Upper lobe of left lung (tissue), 6 donors: ENCODE data around the gene FBXL7. TPM values are rescaled to one million over a fixed set of nuclear protein-coding genes. Genes with fewer than 3 reads are reported as not detected.

Experiments used
- ATAC-seq, 2 donors: fragments of 200-7000 bp; cut with Tn5 transposase; one replicate each; pipeline ENCODE4 v1.9.1; 2022; ENCODE audit warnings: mild to moderate bottlenecking in 2 of 2, moderate library complexity in 2 of 2; ENCODE audit not compliant: low FRiP score in 2 of 2
- DNase-seq, 2 donors: peaks; one replicate each; pipeline ENCODE4 v3.0.0-alpha.2; 2019 to 2020
- H3K27ac ChIP-seq, 4 donors: fragments of 200-600 bp; sonication (generic); one replicate each; pipeline ENCODE4 v1.5.1; 2016 to 2019
- H3K27me3 ChIP-seq, 4 donors: fragments of 200-600 bp; sonication (generic); one replicate each; pipeline ENCODE4 v1.5.1; 2017 to 2019
- H3K36me3 ChIP-seq, 4 donors: fragments of 200-600 bp; sonication (generic); one replicate each; pipeline ENCODE4 v1.5.1; 2016 to 2019
- H3K4me1 ChIP-seq, 4 donors: fragments of 200-600 bp; sonication (generic); one replicate each; pipeline ENCODE4 v1.5.1; 2018 to 2019
- H3K4me3 ChIP-seq, 4 donors: fragments of 200-600 bp; sonication (generic); one replicate each; pipeline ENCODE4 v1.5.1; 2017 to 2019; ENCODE audit warnings: mild to moderate bottlenecking in 2 of 4, moderate library complexity in 1 of 4
- H3K9me3 ChIP-seq, 4 donors: fragments of 200-600 bp; sonication (generic); one replicate each; pipeline ENCODE4 v1.5.1; 2018 to 2019
- EP300 ChIP-seq, 4 donors: sonication (generic); formaldehyde crosslinking; IDR thresholded peaks; one replicate each; pipeline ENCODE4 v1.5.1; 2017; ENCODE audit warnings: antibody characterized with exemption in 4 of 4, control low read depth in 2 of 4
- POLR2A ChIP-seq, 4 donors: fragments of 450-650 bp; IDR thresholded peaks; one replicate each; pipeline ENCODE4 v1.5.1; 2016 to 2017; ENCODE audit warnings: antibody characterized with exemption in 4 of 4, mild to moderate bottlenecking in 2 of 4
- POLR2AphosphoS5 ChIP-seq, 2 donors: sonication (generic); formaldehyde crosslinking; IDR thresholded peaks; one replicate each; pipeline ENCODE4 v1.5.1; 2017; ENCODE audit warnings: antibody characterized with exemption in 2 of 2
- WGBS, 2 donors: methylation state at CpG; one replicate each; pipeline ENCODE4 v1.1.5; 2017 to 2018; 5-methylcytosine and 5-hydroxymethylcytosine counted together
- total RNA-seq, 6 donors: library from RNA; depleted of rRNA in 4 of 6; stranded (reverse); fragments of >200 nt in 4 of 6; gene quantifications; one replicate each; pipeline versions ENCODE4 v1.1.0 to v1.2.1, GENCODE V29; 2016 to 2021
- TF ChIP-seq, protein P1 (sequence below), 6 experiments: fragments of 450-650 bp in 4 of 6; fragments of 200-600 bp in 2 of 6; sonication (generic) in 2 of 6; IDR thresholded peaks; one replicate each; pipeline ENCODE4 v1.5.1; 2016 to 2019; ENCODE audit warnings: antibody characterized with exemption in 6 of 6
- donor health status: DM: no; HTN: no; CAD: no; lungs with moderate emphysema.
- donor health status: DM: no; HTN: yes; CAD: no; lungs with severe emphysema.

The FBXL7 gene
- total RNA-seq, 6 donors from 2014 or later = 4.9 to 13.6 (median 6.9) TPM

DNA sequence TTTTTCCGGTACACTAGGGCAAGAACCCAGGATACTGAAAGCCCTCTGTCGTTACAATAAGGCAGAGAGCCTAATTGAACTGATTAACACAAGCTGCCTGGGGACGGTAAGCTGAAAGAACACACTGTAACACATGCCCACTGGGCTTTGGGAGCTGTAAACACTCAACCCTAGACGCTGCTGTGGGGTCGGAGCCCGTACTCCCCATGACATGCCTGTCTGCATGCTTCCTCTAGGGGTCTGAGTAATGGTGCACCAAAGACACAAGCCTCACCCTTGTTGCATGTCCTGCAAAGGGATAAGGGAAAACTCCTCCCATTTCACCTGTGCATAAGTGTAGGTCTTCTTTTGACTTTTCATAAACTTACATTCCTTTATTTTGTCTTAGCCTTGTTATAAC, 194.0 kb downstream of the FBXL7 start:
- H3K36me3 ChIP-seq = no peaks in the 10 kb centered on the region
- no peak for DNase-seq
- peak in 1 of 2 donors; percentile 31 for ATAC-seq
- H3K27me3 ChIP-seq = no peaks in the 10 kb centered on the region
- peaks cover 7 to 15% (median 12%) of the 10 kb centered on the region in 4 donors for H3K4me1 ChIP-seq
- H3K4me3 ChIP-seq = no peak overlapping the region
- no peak overlapping the region for H3K27ac ChIP-seq
- H3K9me3 ChIP-seq = no peaks in the 10 kb centered on the region
- 86% methylated on average over 6 of the region's 6 CpGs for WGBS, 2 donors
- TF ChIP-seq POLR2AphosphoS5 (IDR thresholded peaks at IDR 0.05) (no peak), EP300 (IDR thresholded peaks at IDR 0.05) (no peak), POLR2A (IDR thresholded peaks at IDR 0.05) (no peak)
- TF ChIP-seq, protein P1, sequence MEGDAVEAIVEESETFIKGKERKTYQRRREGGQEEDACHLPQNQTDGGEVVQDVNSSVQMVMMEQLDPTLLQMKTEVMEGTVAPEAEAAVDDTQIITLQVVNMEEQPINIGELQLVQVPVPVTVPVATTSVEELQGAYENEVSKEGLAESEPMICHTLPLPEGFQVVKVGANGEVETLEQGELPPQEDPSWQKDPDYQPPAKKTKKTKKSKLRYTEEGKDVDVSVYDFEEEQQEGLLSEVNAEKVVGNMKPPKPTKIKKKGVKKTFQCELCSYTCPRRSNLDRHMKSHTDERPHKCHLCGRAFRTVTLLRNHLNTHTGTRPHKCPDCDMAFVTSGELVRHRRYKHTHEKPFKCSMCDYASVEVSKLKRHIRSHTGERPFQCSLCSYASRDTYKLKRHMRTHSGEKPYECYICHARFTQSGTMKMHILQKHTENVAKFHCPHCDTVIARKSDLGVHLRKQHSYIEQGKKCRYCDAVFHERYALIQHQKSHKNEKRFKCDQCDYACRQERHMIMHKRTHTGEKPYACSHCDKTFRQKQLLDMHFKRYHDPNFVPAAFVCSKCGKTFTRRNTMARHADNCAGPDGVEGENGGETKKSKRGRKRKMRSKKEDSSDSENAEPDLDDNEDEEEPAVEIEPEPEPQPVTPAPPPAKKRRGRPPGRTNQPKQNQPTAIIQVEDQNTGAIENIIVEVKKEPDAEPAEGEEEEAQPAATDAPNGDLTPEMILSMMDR (IDR thresholded peaks at IDR 0.05) = no peak

DNA sequence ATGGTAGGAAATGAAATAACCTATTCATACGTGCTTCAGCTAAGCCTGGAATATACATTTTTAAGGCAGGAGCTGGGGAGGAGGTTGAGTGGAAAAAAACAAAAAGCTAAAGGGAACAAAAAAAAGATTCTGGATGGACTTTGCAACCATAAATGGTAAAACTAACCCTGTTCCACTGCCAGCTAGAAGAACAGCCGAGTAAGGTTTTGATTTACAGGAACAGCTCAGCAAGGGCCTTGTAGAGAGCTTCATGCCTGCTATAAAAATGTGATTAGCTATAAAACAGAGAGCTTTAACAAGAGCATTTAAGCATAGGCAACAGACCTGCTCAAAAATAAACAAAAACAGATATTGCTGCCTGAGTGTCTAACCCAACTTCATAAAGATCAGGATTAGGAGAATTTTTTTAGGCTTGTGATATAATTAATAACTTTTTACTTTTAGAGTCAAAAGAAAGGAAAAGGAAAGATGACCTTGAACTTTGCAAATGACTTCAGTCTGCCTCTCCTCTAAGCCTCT, 194.8 kb downstream of the FBXL7 start:
- peak overlapping the region in 3 of 4 donors; percentile 7 to 44 (median 40) for H3K27ac ChIP-seq
- peaks cover 7 to 15% (median 12%) of the 10 kb centered on the region in 4 donors for H3K4me1 ChIP-seq
- no peaks in the 10 kb centered on the region for H3K36me3 ChIP-seq
- TF ChIP-seq, protein P1 (IDR thresholded peaks at IDR 0.05) = no peak
- TF ChIP-seq EP300 (IDR thresholded peaks at IDR 0.05) (no peak), POLR2A (IDR thresholded peaks at IDR 0.05) (no peak), POLR2AphosphoS5 (IDR thresholded peaks at IDR 0.05) (no peak)
- 43 to 55% methylated on average over 2 of the region's 2 CpGs for WGBS, 2 donors
- no peak overlapping the region for H3K4me3 ChIP-seq
- ATAC-seq = no peak
- no peaks in the 10 kb centered on the region for H3K27me3 ChIP-seq
- no peaks in the 10 kb centered on the region for H3K9me3 ChIP-seq
- DNase-seq = no peak

DNA sequence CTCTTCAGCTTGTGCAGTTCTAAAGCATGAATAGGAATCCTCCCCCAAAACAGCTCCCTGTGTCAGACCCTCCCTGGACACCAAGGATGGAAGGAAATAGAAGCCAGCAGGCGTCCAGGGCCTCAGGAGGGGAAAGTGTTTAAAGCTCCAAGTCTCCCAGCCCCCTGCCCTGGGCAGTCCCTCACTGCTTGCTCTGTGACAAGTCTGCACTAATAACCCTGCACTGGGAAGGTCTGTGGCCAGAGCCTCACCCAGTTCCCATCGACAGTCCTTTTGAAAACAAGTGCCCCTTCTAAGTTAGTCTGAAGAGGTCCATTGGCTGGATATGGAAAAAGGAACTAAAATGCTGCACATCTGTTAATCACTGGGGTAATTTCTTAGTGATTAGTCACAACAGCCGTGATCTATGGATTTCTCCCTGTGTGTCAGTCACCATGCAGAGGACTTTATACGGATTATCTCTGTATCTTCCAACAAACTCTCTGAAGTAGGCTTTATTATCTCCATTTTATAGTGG, 195.3 kb downstream of the FBXL7 start:
- ATAC-seq (peak; percentile 35 to 68), DNase-seq (peak in 1 of 2 donors; percentile 42)
- Histone ChIP-seq H3K9me3 (no peaks in the 10 kb centered on the region), H3K27ac (peak overlapping the region in 3 of 4 donors; percentile 7 to 44 (median 40)), H3K4me1 (peaks cover 7 to 15% (median 12%) of the 10 kb centered on the region in 4 donors), H3K4me3 (no peak overlapping the region), H3K36me3 (no peaks in the 10 kb centered on the region), H3K27me3 (no peaks in the 10 kb centered on the region)
- 36 to 51% methylated on average over 4 of the region's 4 CpGs for WGBS, 2 donors
- TF ChIP-seq EP300 (IDR thresholded peaks at IDR 0.05) (no peak), POLR2A (IDR thresholded peaks at IDR 0.05) (no peak), POLR2AphosphoS5 (IDR thresholded peaks at IDR 0.05) (no peak)
- TF ChIP-seq, protein P1 (IDR thresholded peaks at IDR 0.05) = no peak

DNA sequence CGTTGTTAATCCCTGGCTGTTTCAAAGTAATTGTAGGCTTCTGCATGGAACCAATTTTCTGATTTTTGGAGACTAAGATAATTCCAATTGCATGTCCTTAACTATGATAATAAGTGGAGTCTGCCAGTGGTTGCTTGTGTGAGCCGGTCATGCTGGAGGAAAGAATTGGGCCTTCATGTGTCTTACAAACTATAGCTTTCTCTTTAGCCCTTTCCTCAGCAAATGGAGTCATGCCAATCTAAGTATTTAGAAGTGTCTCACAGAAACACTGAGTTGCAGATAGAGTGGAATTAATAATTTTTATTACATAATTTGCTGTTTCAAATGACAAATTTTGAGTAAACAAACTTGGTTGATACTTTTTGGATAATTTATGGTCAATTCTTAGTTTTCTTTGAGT, 200.4 kb downstream of the FBXL7 start:
- no peak overlapping the region for H3K4me3 ChIP-seq
- H3K4me1 ChIP-seq = peaks cover 0 to 4% (median under 1%) of the 10 kb centered on the region in 4 donors
- WGBS, 2 donors = 93 to 96% methylated on average over 2 of the region's 2 CpGs
- H3K27me3 ChIP-seq = no peaks in the 10 kb centered on the region
- no peaks in the 10 kb centered on the region for H3K36me3 ChIP-seq
- H3K27ac ChIP-seq = no peak overlapping the region
- H3K9me3 ChIP-seq = no peaks in the 10 kb centered on the region
- no peak for DNase-seq
- TF ChIP-seq EP300 (IDR thresholded peaks at IDR 0.05) = no peak
- TF ChIP-seq POLR2AphosphoS5 (IDR thresholded peaks at IDR 0.05) = no peak
- no peak for TF ChIP-seq POLR2A (IDR thresholded peaks at IDR 0.05)
- TF ChIP-seq, protein P1 (IDR thresholded peaks at IDR 0.05) = no peak
- no peak for ATAC-seq

DNA sequence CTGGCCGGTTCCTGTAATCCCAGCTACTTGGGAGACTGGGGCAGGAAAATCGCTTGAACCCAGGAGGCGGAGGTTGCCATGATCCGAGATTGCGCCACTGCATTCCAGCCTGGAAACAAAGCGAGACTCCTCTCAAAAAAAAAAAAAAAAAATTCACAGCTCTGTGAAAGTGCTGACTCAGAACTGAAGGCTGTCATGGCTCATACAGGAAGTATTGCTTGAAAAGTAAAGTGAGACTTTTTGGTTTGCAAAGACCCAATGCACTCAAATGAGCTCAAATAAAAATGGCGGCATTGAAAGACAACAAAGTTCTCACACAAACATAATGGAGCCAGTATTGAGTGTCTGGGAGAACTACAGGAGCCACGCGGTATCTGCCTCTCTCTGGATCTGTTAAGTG, 202.1 kb downstream of the FBXL7 start:
- H3K4me1 ChIP-seq = no peaks in the 10 kb centered on the region
- DNase-seq (no peak), ATAC-seq (no peak)
- TF ChIP-seq POLR2A (IDR thresholded peaks at IDR 0.05) (no peak), POLR2AphosphoS5 (IDR thresholded peaks at IDR 0.05) (no peak)
- H3K27ac ChIP-seq = no peak overlapping the region
- no peaks in the 10 kb centered on the region for H3K36me3 ChIP-seq
- 95 to 96% methylated on average over 9 of the region's 9 CpGs for WGBS, 2 donors
- H3K27me3 ChIP-seq = no peaks in the 10 kb centered on the region
- H3K4me3 ChIP-seq = no peak overlapping the region
- H3K9me3 ChIP-seq = no peaks in the 10 kb centered on the region
